ENCODE data around the gene MAPK14.

The MAPK14 gene

DNA sequence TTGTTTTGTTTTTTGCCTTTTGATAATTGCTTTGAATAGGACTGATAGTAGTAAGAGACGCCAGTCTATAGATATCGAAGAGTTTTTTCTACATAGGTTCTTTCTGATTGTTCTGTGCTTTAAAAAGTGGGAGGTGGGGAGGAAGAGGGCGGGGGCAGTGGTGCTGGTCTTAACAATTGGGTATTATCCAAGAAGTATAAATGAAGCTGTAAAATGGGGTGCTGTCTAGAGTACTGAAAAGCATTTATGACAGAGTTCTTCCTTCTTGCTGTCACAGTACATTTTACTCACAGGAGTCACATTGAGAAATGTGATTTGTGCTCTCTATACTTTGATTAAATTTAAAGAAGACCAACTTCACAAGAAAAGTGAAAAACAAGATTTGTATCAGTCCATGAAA, 41.0 kb downstream of the MAPK14 start:
- no peak overlapping the region for H3K27ac ChIP-seq (ENCODE audit: low read depth, low read length, severe bottlenecking)
- H3K36me3 ChIP-seq (ENCODE audit: control insufficient read depth, insufficient read depth, low read length), result peaks cover 2% of the 10 kb centered on the region
- no peak overlapping the region for H3K4me3 ChIP-seq (ENCODE audit: extremely low read depth, insufficient read depth, low read length, poor library complexity, severe bottlenecking)
- H3K9me3 ChIP-seq (ENCODE audit: control insufficient read depth, low read length), result no peaks in the 10 kb centered on the region
- 89 to 95% methylated on average over 3 of the region's 3 CpGs for WGBS, 2 experiments (ENCODE audit: insufficient coverage in 2 of 2)
- H3K4me1 ChIP-seq (ENCODE audit: control insufficient read depth, insufficient read depth, low read length, poor library complexity, severe bottlenecking), result peaks cover 21% of the 10 kb centered on the region

DNA sequence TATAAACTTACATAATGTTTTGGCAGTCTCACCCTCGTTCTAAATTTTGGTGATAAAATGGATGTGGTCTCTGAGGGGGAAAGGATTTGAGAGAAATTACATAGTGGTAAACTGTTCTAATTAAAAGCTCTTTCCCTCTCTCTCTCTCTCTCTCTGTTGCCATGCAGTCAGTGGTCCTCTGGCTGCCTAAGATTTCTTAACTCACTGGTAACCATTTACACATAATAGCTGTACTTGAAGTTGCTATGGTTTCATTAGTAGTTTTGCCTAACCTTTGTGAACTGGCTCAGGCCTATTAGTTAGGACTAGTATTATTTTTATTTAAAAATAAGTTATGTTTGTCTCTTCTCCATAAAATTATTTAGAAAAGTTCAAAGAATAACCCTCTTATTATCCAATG, 42.0 kb downstream of the MAPK14 start:
- Histone ChIP-seq H3K36me3 (ENCODE audit: control insufficient read depth, insufficient read depth, low read length) (peaks cover 5% of the 10 kb centered on the region), H3K4me3 (ENCODE audit: extremely low read depth, insufficient read depth, low read length, poor library complexity, severe bottlenecking) (no peak overlapping the region), H3K9me3 (ENCODE audit: control insufficient read depth, low read length) (no peaks in the 10 kb centered on the region), H3K4me1 (ENCODE audit: control insufficient read depth, insufficient read depth, low read length, poor library complexity, severe bottlenecking) (peaks cover 21% of the 10 kb centered on the region), H3K27ac (ENCODE audit: low read depth, low read length, severe bottlenecking) (no peak overlapping the region)
- WGBS, 2 experiments (ENCODE audit: insufficient coverage in 2 of 2), result no CpG with 5 or more reads among the region's 1 CpG

DNA sequence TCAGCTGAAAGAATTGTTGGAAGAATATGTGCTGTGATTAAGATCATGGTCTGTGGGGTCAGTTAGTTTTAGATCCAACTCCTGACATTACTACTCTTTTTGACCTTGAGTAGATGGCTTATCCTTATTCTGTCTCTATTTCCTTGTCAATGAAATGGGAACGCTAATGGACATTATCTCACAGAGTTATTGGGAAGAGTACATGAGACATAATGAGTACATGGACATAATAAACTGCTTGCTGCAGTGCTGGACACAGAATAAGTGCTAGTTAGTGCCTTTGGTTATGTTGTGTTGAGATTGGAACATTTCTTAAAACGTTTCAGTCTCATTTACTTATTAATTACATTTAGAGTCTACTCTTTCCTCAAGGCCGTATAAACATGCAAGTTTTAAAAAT, 42.6 kb downstream of the MAPK14 start:
- Histone ChIP-seq H3K36me3 (ENCODE audit: control insufficient read depth, insufficient read depth, low read length) (peaks cover 5% of the 10 kb centered on the region), H3K9me3 (ENCODE audit: control insufficient read depth, low read length) (no peaks in the 10 kb centered on the region), H3K27ac (ENCODE audit: low read depth, low read length, severe bottlenecking) (no peak overlapping the region), H3K4me1 (ENCODE audit: control insufficient read depth, insufficient read depth, low read length, poor library complexity, severe bottlenecking) (peaks cover 14% of the 10 kb centered on the region), H3K4me3 (ENCODE audit: extremely low read depth, insufficient read depth, low read length, poor library complexity, severe bottlenecking) (no peak overlapping the region)
- WGBS, 2 experiments (ENCODE audit: insufficient coverage in 2 of 2), result 100% methylated on average over 1 of the region's 3 CpGs; no CpG with 5 or more reads in 1 of the 2 experiments

DNA sequence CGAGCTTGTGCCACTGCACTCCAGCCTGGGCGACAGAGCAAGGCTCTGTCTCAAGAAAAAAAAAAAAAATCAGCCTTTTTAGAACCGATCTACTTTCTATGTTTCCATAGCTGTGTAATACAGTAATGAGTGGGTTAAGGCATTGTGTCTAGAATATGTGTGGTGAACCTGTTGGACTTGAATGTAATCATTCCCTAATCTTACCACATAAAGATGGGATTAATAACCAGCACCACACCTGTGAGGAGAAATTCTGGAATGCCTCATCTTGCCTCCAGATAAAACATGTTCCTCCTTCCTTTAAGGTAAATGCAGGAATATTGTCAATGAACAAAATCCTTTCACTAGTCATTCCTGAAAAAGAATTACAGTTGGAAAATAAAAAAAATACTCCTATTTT, 43.7 kb downstream of the MAPK14 start:
- Histone ChIP-seq H3K36me3 (ENCODE audit: control insufficient read depth, insufficient read depth, low read length) (peaks cover 12% of the 10 kb centered on the region), H3K9me3 (ENCODE audit: control insufficient read depth, low read length) (no peaks in the 10 kb centered on the region), H3K4me3 (ENCODE audit: extremely low read depth, insufficient read depth, low read length, poor library complexity, severe bottlenecking) (no peak overlapping the region), H3K4me1 (ENCODE audit: control insufficient read depth, insufficient read depth, low read length, poor library complexity, severe bottlenecking) (peaks cover 12% of the 10 kb centered on the region), H3K27ac (ENCODE audit: low read depth, low read length, severe bottlenecking) (no peak overlapping the region)
- 86% methylated on average over 1 of the region's 3 CpGs; no CpG with 5 or more reads in 1 of the 2 experiments for WGBS, 2 experiments (ENCODE audit: insufficient coverage in 2 of 2)

DNA sequence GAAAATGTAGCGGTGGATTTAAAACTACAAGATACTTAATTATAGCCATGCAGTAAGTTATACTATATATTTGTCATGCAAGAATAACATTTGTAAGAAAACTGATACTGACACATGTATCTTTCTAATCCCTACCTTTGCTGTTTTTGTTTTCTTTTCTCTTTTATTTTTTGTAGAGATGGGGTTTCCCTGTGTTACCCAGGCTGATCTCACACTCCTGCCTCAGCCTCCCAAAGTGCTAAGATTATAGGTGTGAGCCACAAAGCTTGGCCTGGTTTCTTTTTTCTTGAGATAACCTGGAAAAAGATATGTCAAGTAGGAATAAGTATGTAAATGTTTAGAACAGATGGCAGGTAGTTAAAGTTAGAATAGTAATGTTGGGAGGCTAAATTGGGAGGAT, 44.1 kb downstream of the MAPK14 start:
- no peak overlapping the region for H3K27ac ChIP-seq (ENCODE audit: low read depth, low read length, severe bottlenecking)
- H3K4me3 ChIP-seq (ENCODE audit: extremely low read depth, insufficient read depth, low read length, poor library complexity, severe bottlenecking), result no peak overlapping the region
- peaks cover 16% of the 10 kb centered on the region for H3K36me3 ChIP-seq (ENCODE audit: control insufficient read depth, insufficient read depth, low read length)
- no peaks in the 10 kb centered on the region for H3K9me3 ChIP-seq (ENCODE audit: control insufficient read depth, low read length)
- H3K4me1 ChIP-seq (ENCODE audit: control insufficient read depth, insufficient read depth, low read length, poor library complexity, severe bottlenecking), result peaks cover 8% of the 10 kb centered on the region
- no CpG with 5 or more reads among the region's 1 CpG for WGBS, 2 experiments (ENCODE audit: insufficient coverage in 2 of 2)

DNA sequence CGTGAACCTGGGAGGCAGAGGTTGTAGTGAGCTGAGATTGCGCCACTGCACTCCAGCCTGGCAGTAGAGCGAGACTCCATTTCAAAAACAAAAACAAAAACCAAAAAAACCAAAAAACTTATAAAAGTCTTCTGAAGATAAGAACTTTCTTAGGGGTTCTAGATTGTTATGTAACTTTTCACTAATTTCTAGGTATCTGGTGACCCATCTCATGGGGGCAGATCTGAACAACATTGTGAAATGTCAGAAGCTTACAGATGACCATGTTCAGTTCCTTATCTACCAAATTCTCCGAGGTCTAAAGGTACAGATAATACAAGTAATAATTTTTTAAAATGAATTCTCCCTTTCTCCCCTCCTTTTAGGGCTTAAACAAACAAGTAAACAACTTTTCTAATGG, 45.1 kb downstream of the MAPK14 start:
- Histone ChIP-seq H3K36me3 (ENCODE audit: control insufficient read depth, insufficient read depth, low read length) (peaks cover 18% of the 10 kb centered on the region), H3K4me1 (ENCODE audit: control insufficient read depth, insufficient read depth, low read length, poor library complexity, severe bottlenecking) (no peaks in the 10 kb centered on the region), H3K9me3 (ENCODE audit: control insufficient read depth, low read length) (no peaks in the 10 kb centered on the region), H3K27ac (ENCODE audit: low read depth, low read length, severe bottlenecking) (no peak overlapping the region), H3K4me3 (ENCODE audit: extremely low read depth, insufficient read depth, low read length, poor library complexity, severe bottlenecking) (no peak overlapping the region)
- no CpG with 5 or more reads among the region's 4 CpGs for WGBS, 2 experiments (ENCODE audit: insufficient coverage in 2 of 2)

DNA sequence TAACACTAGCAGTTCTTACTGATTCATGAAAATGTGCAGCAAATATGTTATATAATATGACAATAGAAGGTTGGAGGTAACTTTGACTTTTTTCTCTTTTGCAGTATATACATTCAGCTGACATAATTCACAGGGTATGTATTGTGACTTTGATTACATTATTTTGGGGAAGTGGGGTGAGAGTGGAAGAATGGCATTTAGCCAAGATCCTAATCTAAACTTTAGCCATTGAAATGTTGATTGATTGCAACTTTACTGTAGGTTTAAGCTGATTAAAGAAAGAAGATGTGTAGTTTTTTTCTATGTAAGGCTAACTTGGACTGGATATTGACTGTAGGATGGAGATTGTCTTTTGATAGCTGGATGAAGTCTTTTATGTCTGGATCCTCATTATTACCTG, 46.0 kb downstream of the MAPK14 start:
- Histone ChIP-seq H3K9me3 (ENCODE audit: control insufficient read depth, low read length) (no peaks in the 10 kb centered on the region), H3K27ac (ENCODE audit: low read depth, low read length, severe bottlenecking) (no peak overlapping the region), H3K4me1 (ENCODE audit: control insufficient read depth, insufficient read depth, low read length, poor library complexity, severe bottlenecking) (no peaks in the 10 kb centered on the region), H3K36me3 (ENCODE audit: control insufficient read depth, insufficient read depth, low read length) (peaks cover 26% of the 10 kb centered on the region), H3K4me3 (ENCODE audit: extremely low read depth, insufficient read depth, low read length, poor library complexity, severe bottlenecking) (no peak overlapping the region)

DNA sequence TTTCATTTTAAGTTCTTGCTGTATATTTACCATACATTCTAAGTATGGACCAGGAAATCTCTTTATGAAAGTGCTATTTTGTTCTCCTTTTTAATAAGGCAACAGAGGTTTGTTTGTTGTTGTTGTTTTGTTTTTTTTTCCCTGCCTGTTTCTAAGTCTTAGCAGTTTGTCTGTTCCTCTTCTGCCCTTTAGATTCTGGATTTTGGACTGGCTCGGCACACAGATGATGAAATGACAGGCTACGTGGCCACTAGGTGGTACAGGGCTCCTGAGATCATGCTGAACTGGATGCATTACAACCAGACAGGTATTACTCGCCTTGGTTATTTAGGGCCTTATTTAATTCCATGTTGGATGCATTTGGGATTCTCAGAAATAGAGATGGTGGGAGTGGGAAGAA, 48.0 kb downstream of the MAPK14 start:
- H3K36me3 ChIP-seq (ENCODE audit: control insufficient read depth, insufficient read depth, low read length), result peaks cover 46% of the 10 kb centered on the region
- H3K9me3 ChIP-seq (ENCODE audit: control insufficient read depth, low read length), result peaks cover 4% of the 10 kb centered on the region
- WGBS, 2 experiments (ENCODE audit: insufficient coverage in 2 of 2), result 86 to 88% methylated on average over 3 of the region's 3 CpGs
- no peak overlapping the region for H3K4me3 ChIP-seq (ENCODE audit: extremely low read depth, insufficient read depth, low read length, poor library complexity, severe bottlenecking)
- no peak overlapping the region for H3K27ac ChIP-seq (ENCODE audit: low read depth, low read length, severe bottlenecking)
- H3K4me1 ChIP-seq (ENCODE audit: control insufficient read depth, insufficient read depth, low read length, poor library complexity, severe bottlenecking), result no peaks in the 10 kb centered on the region

DNA sequence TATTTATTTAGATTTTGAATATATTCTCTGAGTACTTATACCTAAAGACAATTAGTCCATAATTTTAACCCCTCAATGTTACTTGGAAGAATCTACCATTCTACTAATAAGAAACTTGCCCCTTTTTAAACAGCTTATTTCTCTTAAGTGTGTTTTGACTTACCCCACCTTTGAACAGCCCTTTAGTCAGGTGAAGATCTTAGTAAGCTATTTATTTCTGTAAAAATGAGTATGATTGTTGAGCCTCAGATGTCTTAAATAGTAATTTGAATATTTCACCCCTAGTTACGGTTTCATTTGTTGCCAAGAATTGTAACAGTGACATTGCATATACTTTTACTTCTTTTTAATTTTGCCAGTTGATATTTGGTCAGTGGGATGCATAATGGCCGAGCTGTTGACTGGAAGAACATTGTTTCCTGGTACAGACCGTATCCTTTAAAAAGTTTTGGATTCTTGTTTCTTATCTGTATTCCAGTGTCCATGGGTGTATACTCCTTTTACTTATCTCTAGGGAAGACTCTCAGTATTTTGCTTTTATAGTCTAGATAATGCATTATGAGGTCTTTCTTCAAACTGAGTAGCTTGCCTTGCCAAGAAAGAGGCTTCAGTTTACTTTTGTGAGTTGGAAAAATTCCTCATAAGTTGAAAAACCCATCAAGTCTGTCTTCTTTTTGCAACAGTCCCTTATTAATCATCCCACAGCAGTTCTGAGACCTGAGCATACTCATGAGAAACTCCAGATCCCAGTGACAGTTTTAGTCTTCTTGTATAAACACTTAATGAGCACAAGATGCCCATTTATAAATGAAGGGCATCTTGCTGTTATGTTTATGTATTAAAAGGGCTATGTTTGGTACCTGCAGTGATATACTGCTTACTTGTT, 48.8 kb downstream of the MAPK14 start:
- Histone ChIP-seq H3K4me3 (ENCODE audit: extremely low read depth, insufficient read depth, low read length, poor library complexity, severe bottlenecking) (no peak overlapping the region), H3K4me1 (ENCODE audit: control insufficient read depth, insufficient read depth, low read length, poor library complexity, severe bottlenecking) (no peaks in the 10 kb centered on the region), H3K9me3 (ENCODE audit: control insufficient read depth, low read length) (peaks cover 5% of the 10 kb centered on the region), H3K27ac (ENCODE audit: low read depth, low read length, severe bottlenecking) (no peak overlapping the region), H3K36me3 (ENCODE audit: control insufficient read depth, insufficient read depth, low read length) (peaks cover 54% of the 10 kb centered on the region)
- WGBS, 2 experiments (ENCODE audit: insufficient coverage in 2 of 2), result 86 to 100% methylated on average over 1 to 2 of the region's 3 CpGs

DNA sequence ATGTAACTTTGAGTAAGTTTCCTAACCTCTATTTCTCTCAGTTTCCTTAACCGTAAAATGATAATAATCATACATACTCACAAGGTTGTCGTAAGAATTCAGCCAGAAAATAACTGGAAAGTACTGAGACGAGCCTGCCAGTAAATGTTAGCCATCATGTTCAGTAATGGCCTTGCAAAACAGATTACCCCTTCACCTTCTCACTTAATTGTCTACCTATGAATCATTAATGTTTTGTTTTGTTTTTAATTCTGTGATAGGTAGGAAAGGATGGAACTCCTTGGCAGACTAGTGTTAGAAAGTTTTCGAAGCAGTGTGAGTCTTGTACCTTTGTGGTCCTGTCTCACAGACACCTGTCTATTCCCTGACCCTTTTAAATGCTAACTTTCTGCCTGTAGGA, 50.6 kb downstream of the MAPK14 start:
- Histone ChIP-seq H3K4me1 (ENCODE audit: control insufficient read depth, insufficient read depth, low read length, poor library complexity, severe bottlenecking) (peaks cover 3% of the 10 kb centered on the region), H3K9me3 (ENCODE audit: control insufficient read depth, low read length) (peaks cover 11% of the 10 kb centered on the region), H3K36me3 (ENCODE audit: control insufficient read depth, insufficient read depth, low read length) (peaks cover 69% of the 10 kb centered on the region), H3K27ac (ENCODE audit: low read depth, low read length, severe bottlenecking) (no peak overlapping the region), H3K4me3 (ENCODE audit: extremely low read depth, insufficient read depth, low read length, poor library complexity, severe bottlenecking) (no peak overlapping the region)
- WGBS, 2 experiments (ENCODE audit: insufficient coverage in 2 of 2), result 87% methylated on average over 3 of the region's 4 CpGs; no CpG with 5 or more reads in 1 of the 2 experiments

DNA sequence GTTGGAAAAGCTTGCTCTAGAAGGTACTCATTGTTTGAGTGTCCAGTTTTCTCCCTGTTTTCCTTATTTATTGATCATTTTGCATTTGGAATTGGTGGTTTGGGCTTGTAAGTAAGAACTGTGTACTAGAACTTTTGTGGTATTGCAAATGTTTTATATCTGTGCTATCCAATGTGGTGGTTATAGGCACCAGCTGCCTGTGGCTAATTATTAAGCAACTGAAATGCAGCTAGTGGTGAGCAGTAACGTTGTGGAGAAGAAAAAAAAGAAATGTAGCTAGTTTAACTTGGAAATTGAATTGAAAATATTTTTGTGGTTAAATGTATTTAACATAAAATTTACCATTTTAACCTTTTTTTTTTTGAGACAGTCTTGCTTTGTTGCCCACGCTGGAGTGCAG, 52.0 kb downstream of the MAPK14 start:
- H3K36me3 ChIP-seq (ENCODE audit: control insufficient read depth, insufficient read depth, low read length), result peaks cover 78% of the 10 kb centered on the region
- WGBS, 2 experiments (ENCODE audit: insufficient coverage in 2 of 2), result 100% methylated on average over 1 of the region's 2 CpGs
- H3K27ac ChIP-seq (ENCODE audit: low read depth, low read length, severe bottlenecking), result no peak overlapping the region
- peaks cover 8% of the 10 kb centered on the region for H3K4me1 ChIP-seq (ENCODE audit: control insufficient read depth, insufficient read depth, low read length, poor library complexity, severe bottlenecking)
- H3K4me3 ChIP-seq (ENCODE audit: extremely low read depth, insufficient read depth, low read length, poor library complexity, severe bottlenecking), result no peak overlapping the region
- H3K9me3 ChIP-seq (ENCODE audit: control insufficient read depth, low read length), result peaks cover 11% of the 10 kb centered on the region

Measured in mesodermal cell (in vitro differentiated cells).